ENCODE measurements around the gene CEP95. TPM values are rescaled to one million over a fixed set of nuclear protein-coding genes. Genes with fewer than 3 reads are reported as not detected.
A peak's percentile ranks its signal among the peaks of the same experiment; 100 is the strongest.

Gene CEP95
- total and polyA plus RNA-seq, 10 of the 15 experiments (the other 5 are each of a cell fraction or from before 2014, with no cell fraction given) = 17.7 to 54.9 (median 29.6) TPM

DNA sequence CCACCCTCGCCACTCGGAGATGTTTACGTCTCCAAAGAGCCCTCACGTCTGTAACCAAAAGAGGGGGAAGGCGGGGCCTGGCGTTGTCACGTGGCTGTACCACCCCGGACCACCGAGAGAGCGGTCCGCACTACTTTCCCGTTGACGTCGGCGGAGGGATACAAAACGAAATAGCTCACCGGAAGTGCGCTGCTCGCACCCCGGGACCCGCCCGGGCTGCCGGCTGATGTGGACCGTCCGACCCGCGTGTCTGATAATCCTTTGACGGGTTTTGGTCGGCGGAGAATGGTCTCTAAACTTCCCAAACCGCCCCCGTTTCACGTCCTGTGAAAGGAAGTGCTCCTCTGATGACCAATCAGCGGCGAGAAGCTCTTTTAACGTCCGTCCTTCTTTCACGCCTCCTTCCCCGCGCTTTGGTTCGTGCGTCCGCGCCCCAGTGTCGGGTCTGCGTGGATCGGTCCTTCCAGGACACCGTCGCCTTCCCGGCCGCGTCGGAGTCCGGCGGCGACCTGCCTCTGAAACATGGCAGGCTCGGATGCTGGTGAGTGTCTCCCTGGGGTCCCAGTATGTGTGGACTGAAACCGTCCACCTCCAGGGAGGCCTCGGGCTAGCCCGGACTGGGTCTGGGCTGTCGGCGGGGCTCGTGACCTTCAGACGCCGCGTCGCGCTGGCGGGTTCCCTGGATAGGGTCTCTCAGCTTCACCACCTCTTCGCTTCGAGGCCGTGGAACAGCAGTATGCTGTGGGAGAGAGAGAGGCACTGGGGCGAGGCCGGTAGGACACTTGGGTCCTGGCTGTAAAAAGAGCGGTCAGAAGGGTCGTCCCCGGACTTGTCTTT is at the start of gene CEP95 (continued):
- 0 out of 2 replicates have a peak, but pooled peaks have one; percentile 45 for TF ChIP-seq TCF7 (IDR thresholded peaks at IDR 0.05; ENCODE audit: borderline replicate concordance)
- no peak for TF ChIP-seq FOXM1 (IDR thresholded peaks at IDR 0.05; ENCODE audit: low read depth, low read length)
- peak; percentile 52; the same call in 1 of the 2 replicates for TF ChIP-seq NFYB (IDR thresholded peaks at IDR 0.05; ENCODE audit: insufficient read depth, low read depth, low read length)
- 0 out of 2 replicates have a peak, but pooled peaks have one; percentile 60 for TF ChIP-seq TCF3 (IDR thresholded peaks at IDR 0.05; ENCODE audit: borderline replicate concordance, insufficient read depth, low read depth, low read length)
- peak; percentile 80; the same call in 1 of the 3 replicates for TF ChIP-seq POU2F2 (IDR thresholded peaks at IDR 0.05; ENCODE audit: borderline replicate concordance, low read depth, low read length)
- peak; percentile 61 for TF ChIP-seq KLF5 (IDR thresholded peaks at IDR 0.05; ENCODE audit: partially characterized antibody)
- TF ChIP-seq EP300 (IDR thresholded peaks at IDR 0.05; ENCODE audit: borderline replicate concordance in 1 of 2, control insufficient read depth in 1 of 2, low read depth in 2 of 2, low read length in 2 of 2) = 0 out of 4 replicates have a peak, but pooled peaks have one; percentile 9 to 20
- TF ChIP-seq E2F4 (IDR thresholded peaks at IDR 0.05; ENCODE audit: low read depth, low read length) = no peak
- peak; percentile 91 for TF ChIP-seq CREM (IDR thresholded peaks at IDR 0.05; ENCODE audit: low read depth)
- no peak for TF ChIP-seq MTA3 (IDR thresholded peaks at IDR 0.05; ENCODE audit: borderline replicate concordance, low read length)
- no peak for TF ChIP-seq FOS (IDR thresholded peaks at IDR 0.05; ENCODE audit: borderline replicate concordance, extremely low read depth, insufficient read length)
- no peak; the same call in none of the 2 replicates for TF ChIP-seq HCFC1 (IDR thresholded peaks at IDR 0.05; ENCODE audit: low read length)
- TF ChIP-seq STAT3 (IDR thresholded peaks at IDR 0.05; ENCODE audit: low read depth, low read length) = no peak
- peak; percentile 39; the same call in 1 of the 2 replicates for TF ChIP-seq MEF2A (IDR thresholded peaks at IDR 0.05; ENCODE audit: insufficient read depth, low read depth, low read length)
- peak; percentile 45 for TF ChIP-seq LARP7 (IDR thresholded peaks at IDR 0.05)
- peak; percentile 90 for TF ChIP-seq ZBTB40 (IDR thresholded peaks at IDR 0.05; ENCODE audit: borderline replicate concordance)
- 0 out of 2 replicates have a peak, but pooled peaks have one; percentile 10 for TF ChIP-seq PAX5 (IDR thresholded peaks at IDR 0.05; ENCODE audit: borderline replicate concordance, low read depth, low read length)
- peak in 1 of 2 experiments; percentile 84; a peak in 2 of 4 replicates for TF ChIP-seq ETV6 (conservative IDR thresholded peaks at IDR 0.05 in 1 of 2, IDR thresholded peaks at IDR 0.05 in 1 of 2; ENCODE audit: borderline replicate concordance in 1 of 2, low read depth in 1 of 2)
- peak; percentile 80; the same call in 1 of the 2 replicates for TF ChIP-seq FOXK2 (IDR thresholded peaks at IDR 0.05)
- TF ChIP-seq STAT1 (conservative IDR thresholded peaks at IDR 0.05) = peak; percentile 82; the same call in 1 of the 2 replicates

All from GM12878 (cell line).